OCI-LY7 (cell line): Measurements from ENCODE around the gene SEH1L.

Source experiments
- CTCF ChIP-seq: fragments of 200-600 bp; sonication (generic); conservative IDR thresholded peaks from 2 replicates; pipeline ENCODE4 v1.5.1; 2014; ENCODE audit warnings: mild to moderate bottlenecking, antibody characterized with exemption, low read length, moderate library complexity, mixed read lengths
- EZH2phosphoT487 ChIP-seq: fragments of 200-600 bp; sonication (generic); IDR thresholded peaks from 2 replicates; pipeline ENCODE4 v1.6.1; 2018; ENCODE audit warnings: low read depth, borderline replicate concordance, mild to moderate bottlenecking, mixed run types, antibody characterized with exemption, low read length, moderate library complexity, mixed read lengths

GRCh38 chr18:13007248-13007560 is 59.4 kb downstream of the SEH1L start:
- no peak for TF ChIP-seq CTCF
- no peak for TF ChIP-seq EZH2phosphoT487
